ENCODE measurements around the gene CDH18.

CDH18 gene

DNA sequence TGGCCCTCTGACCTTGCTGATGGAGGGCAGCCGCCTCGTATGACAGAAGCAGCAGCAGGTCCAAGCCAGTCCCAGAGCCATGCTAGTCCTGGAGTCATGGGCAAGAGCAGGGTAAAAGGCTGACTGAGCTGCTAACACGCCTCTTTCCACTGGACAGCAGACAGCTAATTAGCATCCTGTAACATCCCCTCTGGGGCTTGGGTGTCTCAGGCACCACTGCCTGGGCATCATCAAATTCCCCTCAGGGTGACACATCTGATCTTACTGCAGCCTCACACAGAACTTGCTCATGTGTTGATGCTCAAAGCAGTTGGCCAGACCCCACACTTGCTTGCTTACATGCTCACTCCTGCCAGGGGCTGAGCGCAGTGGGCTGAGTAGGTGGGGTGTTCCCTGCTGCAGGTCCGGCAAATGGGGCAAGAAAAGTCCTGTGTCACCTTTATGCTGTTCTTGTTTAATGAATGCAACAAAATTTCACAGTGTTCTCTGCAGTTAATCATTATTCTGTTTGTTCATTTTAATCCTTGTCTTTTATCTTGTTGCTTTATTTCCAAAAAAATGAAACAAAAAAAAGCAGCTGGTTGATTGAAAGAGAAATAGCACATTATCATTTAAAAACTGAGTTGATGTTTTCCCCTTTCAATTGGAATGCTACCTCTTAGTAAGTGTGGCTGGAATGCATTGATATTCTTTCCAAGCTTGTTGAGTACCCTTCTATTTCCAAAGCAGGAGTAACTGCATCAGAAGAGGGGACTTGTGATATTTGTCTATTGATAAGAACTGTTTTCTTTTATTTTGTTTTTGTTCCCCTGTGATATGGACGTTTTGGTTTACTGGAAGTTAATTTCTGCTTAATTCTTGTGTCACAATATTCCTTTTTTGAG lies 254.1 kb downstream of the CDH18 start:
- no peak for DNase-seq

DNA sequence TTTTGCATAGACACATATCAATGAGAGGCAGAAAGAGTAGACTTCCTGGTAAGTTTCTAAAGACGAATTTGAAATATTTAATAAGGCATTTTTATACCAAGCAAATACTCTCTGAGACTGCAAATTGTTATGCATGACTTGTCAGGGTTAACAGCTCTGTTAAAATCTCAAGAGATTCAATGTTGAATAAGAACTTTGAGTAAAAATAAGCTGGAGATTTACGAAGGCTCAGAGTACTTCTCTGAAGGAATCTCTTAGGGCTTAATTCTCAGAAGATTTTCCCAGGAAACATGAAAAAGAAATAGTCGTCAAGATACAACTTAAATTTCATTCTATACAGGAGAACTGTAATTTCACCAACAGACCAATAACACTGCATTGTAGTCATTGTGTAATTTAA lies 259.4 kb downstream of the CDH18 start:
- no peak for DNase-seq

DNA sequence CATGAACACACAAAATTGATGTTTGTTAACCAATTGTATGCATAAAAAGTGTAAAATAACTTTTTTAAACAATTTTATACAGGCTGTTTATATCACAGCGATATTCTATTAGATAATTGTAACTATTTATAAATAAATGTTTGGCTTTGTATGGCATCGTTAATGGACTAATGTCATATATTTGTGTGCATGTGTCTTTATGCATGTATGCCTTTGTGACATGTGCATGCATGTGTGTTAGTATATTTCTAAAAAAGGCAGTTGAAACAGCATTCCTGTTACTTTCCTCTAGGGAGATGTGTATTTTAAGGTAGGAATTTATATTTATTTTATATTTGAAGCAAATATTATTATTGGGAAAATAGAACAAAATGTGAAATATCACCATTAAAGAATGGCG lies 268.9 kb downstream of the CDH18 start:
- DNase-seq = no peak

DNA sequence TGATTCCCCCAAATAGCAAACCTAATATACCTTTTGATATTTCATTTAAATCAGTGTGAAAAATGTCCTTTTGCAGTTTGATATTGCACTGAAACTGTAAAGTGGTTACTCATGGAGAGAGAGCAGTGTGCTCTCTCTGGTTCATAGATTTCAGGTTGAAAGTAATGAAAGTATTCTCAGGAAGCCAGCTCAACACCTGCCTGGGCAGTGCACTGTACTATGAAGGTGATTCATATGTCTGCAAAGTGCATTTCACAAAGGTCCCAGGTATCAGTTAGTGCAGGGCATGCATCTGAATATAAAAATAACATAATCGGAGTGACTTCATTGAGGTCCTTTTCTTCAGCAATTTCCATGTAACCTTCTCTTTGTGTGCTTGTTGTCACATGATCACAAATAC lies 274.3 kb downstream of the CDH18 start:
- no peak for DNase-seq

DNA sequence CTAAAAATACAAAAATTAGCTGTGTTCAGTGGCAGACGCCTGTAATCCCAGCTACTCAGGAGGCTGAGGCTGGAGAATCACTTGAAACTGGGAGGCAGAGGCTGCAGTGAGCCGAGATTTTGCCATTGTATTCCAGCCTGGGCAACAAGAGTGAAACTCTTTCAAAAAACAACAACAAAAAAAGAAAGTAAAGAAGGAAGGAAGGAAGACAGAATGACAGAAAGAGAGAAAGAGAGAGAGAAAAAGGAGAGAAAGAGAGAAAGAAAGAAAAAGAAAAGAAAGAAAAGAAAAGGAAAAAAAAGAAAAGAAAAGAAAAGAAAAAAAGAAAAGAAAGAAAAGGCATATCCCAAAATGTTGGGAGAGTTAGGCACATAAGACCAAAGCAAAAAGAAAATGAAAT lies 278.6 kb downstream of the CDH18 start:
- no peak for DNase-seq

DNA sequence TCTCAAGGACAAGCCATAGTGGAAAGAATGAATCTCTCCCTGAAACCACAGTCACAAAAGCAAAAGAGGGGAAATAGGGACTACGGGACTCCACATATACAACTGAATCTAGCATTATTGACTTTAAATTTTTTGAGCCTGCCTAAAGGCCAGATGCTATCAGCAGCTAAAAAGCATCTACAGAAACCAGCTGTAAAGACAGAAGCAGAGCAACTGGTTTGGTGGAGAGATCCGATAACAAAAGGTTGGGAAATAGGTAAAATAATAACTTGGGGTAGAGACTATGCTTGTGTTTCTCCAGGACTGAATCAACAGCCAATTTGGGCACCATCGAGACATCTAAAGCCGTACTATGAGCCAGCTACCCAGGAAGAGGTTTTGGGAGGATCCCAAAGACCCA lies 281.2 kb downstream of the CDH18 start:
- no peak for DNase-seq

DNA sequence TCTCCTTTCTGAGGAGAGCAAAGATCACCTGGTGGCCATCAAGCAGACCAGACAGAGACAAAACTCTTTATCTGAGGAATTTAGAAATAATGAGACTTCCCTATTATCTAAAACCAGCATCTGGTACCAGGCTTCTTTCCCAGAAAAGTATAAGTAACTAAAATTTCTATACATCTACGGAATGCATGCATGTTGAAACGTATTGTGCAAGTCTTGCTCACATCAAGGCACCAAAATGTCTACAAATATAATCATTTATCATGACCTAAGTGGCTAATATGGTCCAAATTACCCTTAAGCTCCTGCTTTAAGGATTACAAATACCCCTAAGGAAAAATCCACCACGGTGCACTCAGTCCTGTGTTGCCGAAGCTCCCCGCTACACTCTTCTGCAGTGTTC lies 286.3 kb downstream of the CDH18 start:
- no peak for DNase-seq

DNA sequence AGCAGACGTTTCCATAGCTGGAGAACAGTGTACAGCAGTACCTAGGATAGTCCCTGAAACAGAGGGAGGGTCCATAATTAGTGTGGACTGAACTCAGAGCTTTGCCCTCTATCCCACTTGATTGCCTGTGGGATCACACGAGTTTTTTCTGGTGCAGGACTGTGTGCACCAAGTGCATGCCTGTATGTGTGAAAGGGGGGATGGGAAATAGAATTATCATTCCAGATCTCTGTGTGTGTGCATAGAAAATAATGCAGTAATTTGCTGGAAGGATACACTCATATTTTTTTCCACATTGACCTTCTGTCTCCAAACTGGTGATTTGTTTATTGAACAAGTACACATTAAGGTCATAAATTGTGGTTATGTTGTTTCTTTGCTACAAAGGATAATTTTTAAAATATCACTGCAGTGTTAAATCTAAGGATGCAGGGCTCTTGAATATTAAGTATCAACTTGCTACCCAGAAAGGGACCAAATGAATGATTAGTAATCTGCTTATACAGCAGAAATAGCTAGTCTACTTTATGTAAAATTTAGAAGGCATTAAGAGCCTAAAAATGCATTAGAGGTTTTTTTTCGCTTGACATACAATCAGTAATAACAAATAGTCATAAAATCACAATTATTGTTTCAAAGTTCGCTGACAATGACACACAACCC lies 292.9 kb downstream of the CDH18 start:
- DNase-seq = no peak

DNA sequence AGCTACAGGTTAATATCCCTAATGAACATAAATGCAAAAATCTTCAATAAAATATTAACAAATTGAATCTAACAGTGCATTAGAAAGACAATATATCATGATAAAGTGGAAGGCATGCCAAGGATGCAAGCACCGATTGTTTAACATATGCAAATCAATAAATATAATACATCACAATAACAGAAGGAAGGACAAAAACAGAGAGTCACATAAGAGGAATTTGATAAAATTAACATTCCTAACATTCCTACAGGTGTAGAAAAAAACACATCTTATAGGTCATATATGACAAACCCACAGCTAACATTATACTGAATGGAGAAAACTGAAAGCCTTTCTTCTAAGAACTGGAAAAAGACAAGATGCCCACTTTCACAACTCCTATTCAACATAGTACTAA lies 297.0 kb downstream of the CDH18 start:
- DNase-seq = no peak

DNA sequence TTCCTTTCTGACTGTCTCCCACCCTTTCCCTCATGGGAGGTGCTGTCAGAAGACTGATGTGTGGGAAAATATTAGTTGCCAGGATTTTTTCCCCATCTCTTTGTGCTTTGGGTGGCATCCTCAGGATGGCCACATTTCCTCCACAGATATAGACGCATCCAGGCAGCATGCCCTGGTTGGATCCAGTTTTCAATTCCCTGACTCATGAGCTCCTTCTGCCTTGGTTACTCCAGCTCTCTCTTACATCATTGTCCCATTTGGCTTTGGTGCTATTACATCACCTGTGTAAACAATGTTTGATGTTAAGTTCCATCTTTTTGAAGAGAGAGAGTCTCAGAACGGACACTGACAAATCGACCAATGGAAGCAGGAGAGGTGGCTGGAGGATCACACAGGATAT lies 302.5 kb downstream of the CDH18 start:
- no peak for DNase-seq

DNA sequence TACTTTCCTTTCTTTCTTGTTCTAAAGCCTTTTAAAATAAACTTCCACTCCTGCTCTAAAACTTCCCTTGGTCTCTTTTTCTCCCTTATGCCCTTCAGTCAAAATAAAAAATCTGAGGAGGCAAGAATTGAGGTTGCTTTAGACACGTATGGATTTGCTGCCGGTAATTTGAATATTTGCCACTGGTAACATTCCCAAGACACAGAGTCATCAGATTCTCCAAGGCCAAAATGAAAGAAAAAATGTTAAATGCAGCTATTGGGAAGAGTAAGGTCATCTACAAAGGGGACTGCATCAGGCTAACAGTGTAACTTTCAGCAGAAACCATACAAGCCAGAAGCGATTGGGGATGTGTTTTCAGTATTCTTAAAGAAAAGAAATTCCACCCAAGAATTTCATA lies 311.1 kb downstream of the CDH18 start:
- no peak for DNase-seq

DNA sequence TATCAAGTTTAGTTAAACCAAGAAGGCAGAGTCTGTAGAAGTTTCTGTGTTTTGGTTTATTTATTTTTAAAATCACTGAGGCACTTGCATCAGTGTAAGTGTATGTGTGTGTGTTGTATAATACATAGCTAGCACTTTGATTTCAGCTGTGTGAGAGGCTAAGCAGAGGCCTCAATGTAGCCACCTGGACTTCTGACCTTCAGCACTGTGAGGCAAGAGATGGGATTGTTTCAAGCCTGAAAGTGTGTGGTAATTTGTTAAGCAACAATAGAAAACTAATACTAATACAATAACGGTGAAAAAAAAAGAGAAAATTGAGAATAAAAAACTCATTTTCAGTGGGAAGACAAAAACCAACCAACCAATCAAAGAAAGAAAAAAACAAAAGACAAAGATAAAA lies 327.3 kb downstream of the CDH18 start:
- no peak for DNase-seq

DNA sequence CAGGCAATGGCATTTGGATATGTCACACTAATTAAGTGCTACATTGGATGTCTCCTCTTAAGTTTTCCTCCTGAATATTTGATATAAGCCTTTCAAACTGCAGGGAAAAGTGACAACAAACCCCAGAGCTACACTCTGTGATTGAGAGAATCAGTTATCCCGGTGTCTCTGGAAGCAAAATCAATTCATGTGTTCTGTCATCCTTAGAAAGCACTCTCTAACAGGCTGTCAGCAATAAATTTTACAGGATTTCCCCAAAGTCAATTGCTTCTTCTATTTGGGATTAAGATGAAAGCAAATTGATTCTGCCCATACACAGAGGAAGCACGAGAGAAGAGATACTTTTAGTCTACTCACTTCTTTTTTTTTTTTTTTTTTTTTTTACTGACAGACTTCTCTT lies 332.4 kb downstream of the CDH18 start:
- no peak for DNase-seq

DNA sequence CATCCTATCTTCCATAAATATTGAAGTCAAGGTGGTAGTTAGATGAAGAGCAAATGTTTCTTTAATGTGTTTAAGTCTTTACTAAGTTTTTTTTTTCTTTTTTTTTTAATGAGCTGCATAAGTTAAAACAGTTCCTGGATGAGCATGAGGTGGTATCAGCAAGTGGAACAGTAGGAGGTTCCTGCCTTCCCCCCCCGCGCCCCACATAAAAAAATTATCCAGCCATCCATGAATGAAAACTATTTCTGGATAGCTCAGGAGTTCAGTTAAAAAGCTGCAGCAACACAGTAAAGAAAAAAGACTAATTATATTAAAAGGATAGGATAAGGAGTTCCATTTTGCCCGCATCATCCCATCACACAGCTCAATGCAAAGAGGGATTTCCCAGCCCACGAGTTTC lies 349.5 kb downstream of the CDH18 start:
- DNase-seq = no peak

DNA sequence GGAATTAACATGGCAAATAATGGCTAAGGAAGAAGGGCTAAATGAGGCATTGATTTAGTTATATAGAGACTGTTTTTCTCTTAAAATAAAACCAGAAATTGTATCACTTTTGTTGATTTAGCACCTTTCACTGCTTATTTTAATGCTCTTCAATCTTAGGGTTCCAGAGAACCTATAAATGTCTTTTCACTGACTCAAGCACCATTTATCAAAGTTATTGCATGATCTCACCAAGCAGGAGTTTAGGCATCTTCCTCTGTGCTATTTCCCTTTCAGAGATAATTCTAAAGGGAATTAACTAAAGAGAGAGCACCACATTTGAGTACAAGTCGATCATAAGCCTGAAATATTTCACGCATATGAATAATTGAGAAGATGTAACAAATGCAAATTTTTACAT lies 357.1 kb downstream of the CDH18 start:
- no peak for DNase-seq

DNA sequence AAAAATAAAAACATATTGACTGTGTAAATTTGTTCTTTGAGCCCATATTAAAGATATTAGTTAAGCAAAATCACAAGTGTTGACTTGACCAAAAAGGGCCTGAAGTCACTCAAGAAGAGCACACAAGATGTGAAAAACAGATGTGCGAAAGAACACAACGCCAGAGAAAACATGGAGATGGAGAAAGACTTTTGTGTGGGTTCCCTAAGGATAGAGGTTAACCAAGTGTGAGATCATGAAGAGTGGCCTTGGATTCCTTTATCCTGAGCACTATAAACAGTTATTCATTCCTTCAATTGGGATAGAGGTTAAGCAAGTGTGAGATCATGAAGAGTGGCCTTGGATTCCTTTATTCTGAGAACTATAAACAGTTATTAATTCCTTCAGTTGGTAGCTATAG lies 361.8 kb downstream of the CDH18 start:
- no peak for DNase-seq

DNA sequence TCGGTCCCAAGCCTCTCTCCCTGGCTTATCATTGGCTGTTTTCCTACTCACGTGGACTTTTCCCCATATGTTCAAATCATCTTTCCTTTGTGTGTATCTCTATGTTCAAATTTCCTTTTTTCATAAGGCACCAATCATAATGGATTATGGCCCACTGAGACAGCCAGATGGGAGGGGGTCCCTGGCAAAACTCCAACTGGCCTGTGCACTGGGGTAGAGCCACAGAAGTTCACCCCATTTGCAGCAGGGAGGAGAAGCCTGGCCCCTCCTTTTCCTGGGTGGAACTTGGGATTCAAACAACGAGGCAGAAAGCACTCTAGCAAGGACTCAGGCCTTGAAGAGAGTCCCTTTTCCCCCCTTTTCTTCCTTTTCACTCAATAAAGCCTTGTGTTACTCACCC lies 362.4 kb downstream of the CDH18 start:
- no peak for DNase-seq

DNA sequence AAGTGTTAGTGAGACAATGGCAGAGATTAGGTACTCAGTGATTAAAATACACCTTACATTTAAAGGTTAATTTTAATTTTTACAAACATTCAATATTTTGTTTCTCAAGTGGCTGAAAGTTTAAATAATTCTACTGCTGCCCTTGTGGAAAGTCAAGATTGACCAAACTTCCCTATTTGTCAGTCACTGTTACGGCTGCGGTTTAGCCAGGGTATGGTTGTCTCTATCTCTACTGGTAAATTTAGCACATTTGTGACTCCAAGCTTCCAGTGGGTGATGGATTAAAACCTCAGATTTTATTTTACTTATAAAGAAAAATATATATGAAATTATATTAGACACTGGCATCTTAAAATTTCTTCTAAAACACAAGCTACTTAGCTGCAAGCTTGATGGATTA lies 368.4 kb downstream of the CDH18 start:
- DNase-seq = no peak

DNA sequence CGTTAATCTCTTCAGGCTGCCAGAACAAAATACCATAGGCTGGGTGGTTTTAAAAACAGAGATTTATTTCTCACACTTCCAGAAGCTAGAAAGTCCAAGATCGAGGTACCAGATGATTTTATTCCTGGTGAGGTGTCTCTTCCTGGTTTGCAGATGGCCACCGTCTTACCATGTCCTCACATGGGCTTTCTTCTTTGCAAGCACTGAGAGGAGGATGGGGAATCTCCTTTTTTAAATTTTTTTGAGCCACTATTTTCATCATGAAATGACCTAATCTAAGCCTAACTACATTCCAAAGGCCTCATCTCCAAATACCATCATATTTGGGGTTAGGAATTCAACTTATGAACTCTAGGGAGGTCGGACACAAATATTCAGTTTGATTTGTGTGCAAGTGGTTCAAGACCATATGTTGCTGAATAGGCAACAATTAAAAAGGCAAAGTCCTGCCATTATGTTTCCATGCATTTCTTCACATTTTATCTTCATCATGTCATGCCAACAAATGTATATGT lies 371.2 kb downstream of the CDH18 start:
- DNase-seq = no peak

DNA sequence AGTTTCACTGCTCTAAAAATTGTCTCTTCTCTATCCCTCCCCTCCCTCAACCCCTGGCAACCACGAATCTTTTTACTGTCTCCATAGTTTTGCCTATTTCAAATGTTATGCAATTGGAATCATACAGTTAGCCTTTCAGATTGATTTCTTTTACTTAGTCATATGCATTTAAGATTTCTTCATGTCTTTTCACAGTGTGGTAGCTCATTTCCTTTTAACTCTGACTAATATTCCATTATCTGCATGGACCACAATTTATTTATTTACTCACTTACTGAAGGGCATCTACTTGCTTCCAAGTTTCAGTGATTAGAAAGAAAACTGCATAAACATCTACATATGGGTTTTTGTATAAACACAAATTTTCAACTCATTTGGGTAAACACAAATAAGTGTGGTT lies 372.3 kb downstream of the CDH18 start:
- DNase-seq = no peak

DNA sequence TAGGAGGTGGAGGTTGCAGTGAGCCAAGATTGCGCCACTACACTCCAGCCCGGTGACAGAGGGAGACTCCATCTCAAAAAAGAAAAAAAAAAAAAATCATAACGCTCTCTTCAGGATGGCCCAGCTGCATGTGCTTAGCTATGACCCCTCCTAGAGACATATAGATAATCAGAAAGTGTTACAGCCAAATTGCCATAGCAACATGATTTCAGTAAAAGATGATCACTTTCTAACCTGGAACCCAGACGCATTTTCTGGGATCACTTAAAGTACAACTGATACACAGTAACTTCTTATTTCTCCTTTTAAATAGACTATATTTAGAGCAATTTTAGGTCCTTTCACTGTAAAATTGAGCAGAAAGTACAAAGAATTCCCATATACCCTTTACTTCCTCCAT lies 372.9 kb downstream of the CDH18 start:
- no peak for DNase-seq

DNA sequence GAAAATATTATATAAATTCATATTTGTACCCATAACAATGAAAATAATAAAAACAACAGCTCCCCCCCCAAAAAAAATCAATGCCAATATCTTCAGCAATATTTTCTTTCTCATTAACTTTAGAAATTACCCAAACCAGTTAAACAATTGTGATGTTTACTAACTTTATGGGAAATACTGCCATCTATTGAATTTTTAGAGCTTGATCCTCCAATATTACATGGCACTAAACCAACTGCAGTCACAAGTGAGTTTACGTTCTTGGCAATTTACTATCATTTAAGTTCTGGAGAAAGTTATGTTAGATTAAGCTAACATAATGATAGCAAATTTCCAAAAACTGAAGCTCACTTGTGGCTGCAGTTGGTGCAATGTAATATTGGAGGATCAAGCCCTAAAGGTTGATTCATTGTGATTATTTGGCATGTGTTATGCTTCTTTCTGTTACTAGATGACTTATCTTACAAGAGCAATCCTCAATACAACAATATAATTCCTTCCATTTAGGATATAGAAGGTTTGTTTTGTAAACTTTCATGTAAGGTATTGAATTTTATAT lies 379.5 kb downstream of the CDH18 start:
- DNase-seq = no peak

DNA sequence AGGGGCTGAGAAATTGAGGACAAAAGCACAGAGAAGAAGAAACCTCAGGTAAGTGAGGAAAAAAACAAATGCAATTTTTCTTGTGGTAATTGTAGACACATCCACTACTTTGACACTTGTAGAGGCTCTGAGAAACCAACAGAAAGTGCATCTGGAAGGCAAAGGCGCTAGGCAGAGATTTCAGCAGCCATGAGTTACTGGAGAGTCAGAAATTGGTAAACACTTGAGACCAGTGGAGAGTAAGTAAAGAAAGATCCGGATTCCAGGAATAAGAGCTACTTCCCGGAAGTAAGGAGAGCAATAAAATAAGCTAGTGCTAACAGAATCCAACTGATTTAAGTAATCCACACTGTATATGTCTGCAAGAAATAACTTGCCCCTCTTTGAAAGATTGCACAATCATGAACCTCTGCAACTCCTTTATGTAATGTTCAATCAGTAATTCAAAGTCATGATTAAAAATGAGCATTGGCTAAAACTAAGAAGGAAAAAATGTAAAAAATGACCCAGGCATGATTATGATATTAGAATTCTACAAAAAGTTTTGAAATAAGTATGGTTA lies 382.1 kb downstream of the CDH18 start:
- no peak for DNase-seq

DNA sequence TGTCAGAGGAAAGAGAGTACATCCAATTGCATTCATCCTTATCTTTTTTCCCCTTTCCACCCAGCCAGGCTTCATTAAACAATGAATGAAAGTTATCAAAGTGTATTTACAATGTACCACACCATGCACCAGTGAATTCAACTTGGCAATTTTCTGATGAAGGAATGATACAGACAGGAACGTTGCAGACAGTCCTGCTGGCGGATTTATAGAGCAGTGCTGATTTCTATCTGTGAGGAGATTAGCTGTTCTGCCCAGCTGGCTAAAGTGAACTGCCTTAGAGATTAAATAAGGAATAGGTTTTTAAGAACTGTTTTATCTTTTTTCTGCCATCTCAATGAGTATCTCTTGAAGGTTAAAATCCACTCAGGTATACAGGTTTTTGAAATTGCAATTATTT lies 403.9 kb downstream of the CDH18 start:
- no peak for DNase-seq

All from NCI-H1048 (cell line).